CD4-positive, alpha-beta T cell treated with Interleukin-12 subunit alpha and Interleukin-12 subunit beta, for 1 hour (primary cell): ENCODE data around the gene LAMC2.

ENCODE experiments used
- DNase-seq: peaks from one replicate; pipeline ENCODE4 v3.0.0-alpha.2; 2020

Gene LAMC2

GRCh38 chr1:183215076-183215720, 29.1 kb downstream of the LAMC2 start:
- no peak for DNase-seq

GRCh38 chr1:183215936-183216335, 29.9 kb downstream of the LAMC2 start:
- no peak for DNase-seq

GRCh38 chr1:183218027-183218618, 32.1 kb downstream of the LAMC2 start:
- DNase-seq, result no peak

- DNase-seq, result peak; percentile 45
These were observed 33.0 kb downstream of the LAMC2 start for GRCh38 chr1:183218971-183219615.

GRCh38 chr1:183219616-183220009, 33.5 kb downstream of the LAMC2 start:
- no peak for DNase-seq

GRCh38 chr1:183222909-183223308, 36.8 kb downstream of the LAMC2 start:
- DNase-seq, result no peak

GRCh38 chr1:183223467-183223866, 37.4 kb downstream of the LAMC2 start:
- no peak for DNase-seq

- DNase-seq, result no peak
These were observed 40.3 kb downstream of the LAMC2 start for GRCh38 chr1:183226361-183226760.

GRCh38 chr1:183226963-183227362, 40.9 kb downstream of the LAMC2 start:
- DNase-seq, result no peak

GRCh38 chr1:183227422-183228346, 41.6 kb downstream of the LAMC2 start:
- DNase-seq, result peak; percentile 8

- DNase-seq, result no peak
These were observed 42.5 kb downstream of the LAMC2 start for GRCh38 chr1:183228347-183229220.

- DNase-seq, result no peak
These were observed 44.3 kb downstream of the LAMC2 start for GRCh38 chr1:183230413-183230812.

GRCh38 chr1:183231545-183231944, 45.5 kb downstream of the LAMC2 start:
- DNase-seq, result no peak

GRCh38 chr1:183233113-183233512, 47.0 kb downstream of the LAMC2 start:
- DNase-seq, result no peak

- no peak for DNase-seq
These were observed 48.8 kb downstream of the LAMC2 start for GRCh38 chr1:183234660-183235476.

- no peak for DNase-seq
These were observed 49.4 kb downstream of the LAMC2 start for GRCh38 chr1:183235503-183235902.

GRCh38 chr1:183236158-183236725, 50.2 kb downstream of the LAMC2 start:
- no peak for DNase-seq

GRCh38 chr1:183237046-183237445, 51.0 kb downstream of the LAMC2 start:
- no peak for DNase-seq

GRCh38 chr1:183238071-183238470, 52.0 kb downstream of the LAMC2 start:
- no peak for DNase-seq

- DNase-seq, result no peak
These were observed 53.2 kb downstream of the LAMC2 start for GRCh38 chr1:183239220-183239742.
